Measurements from ENCODE around the gene SNRPB2.

Gene SNRPB2

DNA sequence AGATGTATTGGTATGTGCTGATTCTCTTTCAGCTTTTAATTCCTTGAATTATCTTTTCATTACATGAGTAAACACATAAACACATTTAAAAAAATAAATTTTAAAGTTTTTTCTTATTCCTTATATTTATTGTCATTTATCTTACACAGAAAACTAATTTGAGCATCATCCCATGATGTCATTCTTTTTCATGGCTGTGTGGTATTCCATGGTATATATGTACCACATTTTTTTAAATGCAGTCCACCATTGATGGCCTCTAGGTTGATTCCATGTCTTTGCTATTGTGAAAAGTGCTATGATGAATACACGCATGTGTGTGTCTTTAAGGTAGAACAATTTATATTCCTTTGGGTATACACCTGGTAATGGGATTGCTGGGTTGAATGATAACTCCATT lies 51.7 kb downstream of the SNRPB2 start:
- TF ChIP-seq EZH2phosphoT487 (IDR thresholded peaks at IDR 0.05; ENCODE audit: borderline replicate concordance) (no peak), CTCF (conservative IDR thresholded peaks at IDR 0.05; ENCODE audit: low read length) (no peak)
- no peaks in the 10 kb centered on the region for H3F3A ChIP-seq (ENCODE audit: low read depth)
- no peak overlapping the region for H3K4me2 ChIP-seq (ENCODE audit: low read depth, low read length, poor library complexity, severe bottlenecking)
- no peaks in the 10 kb centered on the region; the same call in 1 of the 2 replicates for H3K9me3 ChIP-seq (ENCODE audit: insufficient read depth, low read depth, low read length)
- H3K27me3 ChIP-seq (ENCODE audit: insufficient read depth, low read length, poor library complexity, severe bottlenecking): no peaks in the 10 kb centered on the region
- H2AFZ ChIP-seq (ENCODE audit: low read length): no peak overlapping the region
- H3K36me3 ChIP-seq (ENCODE audit: insufficient read depth, low read length): no peaks in the 10 kb centered on the region
- no peak overlapping the region for H3K9ac ChIP-seq (ENCODE audit: low read depth, low read length, poor library complexity, severe bottlenecking)
- no peaks in the 10 kb centered on the region for H3K9me2 ChIP-seq (replicated peaks; ENCODE audit: low read depth, low read length)
- H3K4me3 ChIP-seq (ENCODE audit: low read length, poor library complexity, severe bottlenecking): no peak overlapping the region
- H3K4me1 ChIP-seq (ENCODE audit: insufficient read depth, low read length, poor library complexity, severe bottlenecking): no peaks in the 10 kb centered on the region
- H4K20me1 ChIP-seq (ENCODE audit: insufficient read depth, low read length, poor library complexity, severe bottlenecking): no peaks in the 10 kb centered on the region
- no peaks in the 10 kb centered on the region for H3K79me2 ChIP-seq (ENCODE audit: insufficient read depth, low read length)

- TF ChIP-seq EZH2phosphoT487 (IDR thresholded peaks at IDR 0.05; ENCODE audit: borderline replicate concordance) (no peak), CTCF (conservative IDR thresholded peaks at IDR 0.05; ENCODE audit: low read length) (no peak)
- Histone ChIP-seq H3K4me3 (ENCODE audit: low read length, poor library complexity, severe bottlenecking) (no peak overlapping the region), H3K4me2 (ENCODE audit: low read depth, low read length, poor library complexity, severe bottlenecking) (no peak overlapping the region), H3K9ac (ENCODE audit: low read depth, low read length, poor library complexity, severe bottlenecking) (no peak overlapping the region), H3K4me1 (ENCODE audit: insufficient read depth, low read length, poor library complexity, severe bottlenecking) (no peaks in the 10 kb centered on the region), H3K9me2 (replicated peaks; ENCODE audit: low read depth, low read length) (no peaks in the 10 kb centered on the region), H4K20me1 (ENCODE audit: insufficient read depth, low read length, poor library complexity, severe bottlenecking) (no peaks in the 10 kb centered on the region), H2AFZ (ENCODE audit: low read length) (no peak overlapping the region), H3K27me3 (ENCODE audit: insufficient read depth, low read length, poor library complexity, severe bottlenecking) (no peaks in the 10 kb centered on the region), H3F3A (ENCODE audit: low read depth) (no peaks in the 10 kb centered on the region), H3K9me3 (ENCODE audit: insufficient read depth, low read depth, low read length) (no peaks in the 10 kb centered on the region; the same call in 1 of the 2 replicates), H3K36me3 (ENCODE audit: insufficient read depth, low read length) (no peaks in the 10 kb centered on the region), H3K79me2 (ENCODE audit: insufficient read depth, low read length) (no peaks in the 10 kb centered on the region)
These were observed 55.4 kb downstream of the SNRPB2 start for GRCh38 chr20:16785226-16785625.
